ENCODE data around the gene PDE6B.

The PDE6B gene

GRCh38 chr4:656436-657337 is 31.3 kb downstream of the PDE6B start:
- no peaks in the 10 kb centered on the region for H3K79me2 ChIP-seq (ENCODE audit: insufficient read depth, low read length)
- H2AFZ ChIP-seq (ENCODE audit: low read depth, low read length, severe bottlenecking): no peak overlapping the region
- no peaks in the 10 kb centered on the region for H4K20me1 ChIP-seq (ENCODE audit: low read depth, low read length)
- H3K4me3 ChIP-seq (ENCODE audit: insufficient read depth, low read length, poor library complexity, severe bottlenecking): no peak overlapping the region
- H3K27me3 ChIP-seq (ENCODE audit: low read length): no peaks in the 10 kb centered on the region
- H3F3A ChIP-seq (ENCODE audit: insufficient read depth): no peaks in the 10 kb centered on the region
- TF ChIP-seq, protein P1, sequence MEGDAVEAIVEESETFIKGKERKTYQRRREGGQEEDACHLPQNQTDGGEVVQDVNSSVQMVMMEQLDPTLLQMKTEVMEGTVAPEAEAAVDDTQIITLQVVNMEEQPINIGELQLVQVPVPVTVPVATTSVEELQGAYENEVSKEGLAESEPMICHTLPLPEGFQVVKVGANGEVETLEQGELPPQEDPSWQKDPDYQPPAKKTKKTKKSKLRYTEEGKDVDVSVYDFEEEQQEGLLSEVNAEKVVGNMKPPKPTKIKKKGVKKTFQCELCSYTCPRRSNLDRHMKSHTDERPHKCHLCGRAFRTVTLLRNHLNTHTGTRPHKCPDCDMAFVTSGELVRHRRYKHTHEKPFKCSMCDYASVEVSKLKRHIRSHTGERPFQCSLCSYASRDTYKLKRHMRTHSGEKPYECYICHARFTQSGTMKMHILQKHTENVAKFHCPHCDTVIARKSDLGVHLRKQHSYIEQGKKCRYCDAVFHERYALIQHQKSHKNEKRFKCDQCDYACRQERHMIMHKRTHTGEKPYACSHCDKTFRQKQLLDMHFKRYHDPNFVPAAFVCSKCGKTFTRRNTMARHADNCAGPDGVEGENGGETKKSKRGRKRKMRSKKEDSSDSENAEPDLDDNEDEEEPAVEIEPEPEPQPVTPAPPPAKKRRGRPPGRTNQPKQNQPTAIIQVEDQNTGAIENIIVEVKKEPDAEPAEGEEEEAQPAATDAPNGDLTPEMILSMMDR (IDR thresholded peaks at IDR 0.05; ENCODE audit: insufficient read depth, low read length, poor library complexity, severe bottlenecking): no peak
- no peak for TF ChIP-seq EZH2phosphoT487 (conservative IDR thresholded peaks at IDR 0.05; ENCODE audit: low read length)
- H3K9me2 ChIP-seq (replicated peaks; ENCODE audit: insufficient read depth, low read length): no peaks in the 10 kb centered on the region
- no peaks in the 10 kb centered on the region for H3K36me3 ChIP-seq (ENCODE audit: low read length)
- no peak overlapping the region for H3K27ac ChIP-seq (ENCODE audit: low read depth, low read length)
- no peak overlapping the region for H3K9ac ChIP-seq (ENCODE audit: low read length)
- no peaks in the 10 kb centered on the region for H3K9me3 ChIP-seq (ENCODE audit: insufficient read depth, low read length)
- H3K4me2 ChIP-seq (ENCODE audit: low read depth, low read length, poor library complexity, severe bottlenecking): no peak overlapping the region

DNA sequence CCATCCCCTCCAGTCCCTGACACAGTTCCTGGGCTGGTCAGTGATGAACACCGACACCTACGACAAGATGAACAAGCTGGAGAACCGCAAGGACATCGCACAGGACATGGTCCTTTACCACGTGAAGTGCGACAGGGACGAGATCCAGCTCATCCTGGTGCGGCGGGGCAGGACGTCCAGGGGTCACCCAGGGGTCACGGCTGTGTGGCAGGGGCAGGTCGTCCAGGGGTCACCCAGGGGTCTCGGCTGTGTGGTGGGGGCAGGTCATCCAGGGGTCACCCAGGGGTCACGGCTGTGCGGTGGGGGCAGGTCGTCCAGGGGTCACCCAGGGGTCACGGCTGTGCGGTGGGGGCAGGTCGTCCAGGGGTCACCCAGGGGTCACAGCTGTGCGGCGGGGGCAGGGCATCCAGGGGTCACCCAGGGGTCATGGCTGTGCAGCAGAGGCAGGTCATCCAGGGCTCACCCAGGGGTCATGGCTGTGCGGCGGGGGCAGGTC is 32.0 kb downstream of the PDE6B start:
- Histone ChIP-seq H3K4me3 (ENCODE audit: insufficient read depth, low read length, poor library complexity, severe bottlenecking) (no peak overlapping the region), H3K9me3 (ENCODE audit: insufficient read depth, low read length) (no peaks in the 10 kb centered on the region), H4K20me1 (ENCODE audit: low read depth, low read length) (no peaks in the 10 kb centered on the region), H3K36me3 (ENCODE audit: low read length) (no peaks in the 10 kb centered on the region), H3K79me2 (ENCODE audit: insufficient read depth, low read length) (no peaks in the 10 kb centered on the region), H3F3A (ENCODE audit: insufficient read depth) (no peaks in the 10 kb centered on the region), H3K27ac (ENCODE audit: low read depth, low read length) (no peak overlapping the region), H3K4me2 (ENCODE audit: low read depth, low read length, poor library complexity, severe bottlenecking) (no peak overlapping the region), H3K9me2 (replicated peaks; ENCODE audit: insufficient read depth, low read length) (no peaks in the 10 kb centered on the region), H2AFZ (ENCODE audit: low read depth, low read length, severe bottlenecking) (no peak overlapping the region), H3K27me3 (ENCODE audit: low read length) (no peaks in the 10 kb centered on the region), H3K9ac (ENCODE audit: low read length) (no peak overlapping the region)
- TF ChIP-seq, protein P1 (IDR thresholded peaks at IDR 0.05; ENCODE audit: insufficient read depth, low read length, poor library complexity, severe bottlenecking): no peak
- TF ChIP-seq EZH2phosphoT487 (conservative IDR thresholded peaks at IDR 0.05; ENCODE audit: low read length): no peak

DNA sequence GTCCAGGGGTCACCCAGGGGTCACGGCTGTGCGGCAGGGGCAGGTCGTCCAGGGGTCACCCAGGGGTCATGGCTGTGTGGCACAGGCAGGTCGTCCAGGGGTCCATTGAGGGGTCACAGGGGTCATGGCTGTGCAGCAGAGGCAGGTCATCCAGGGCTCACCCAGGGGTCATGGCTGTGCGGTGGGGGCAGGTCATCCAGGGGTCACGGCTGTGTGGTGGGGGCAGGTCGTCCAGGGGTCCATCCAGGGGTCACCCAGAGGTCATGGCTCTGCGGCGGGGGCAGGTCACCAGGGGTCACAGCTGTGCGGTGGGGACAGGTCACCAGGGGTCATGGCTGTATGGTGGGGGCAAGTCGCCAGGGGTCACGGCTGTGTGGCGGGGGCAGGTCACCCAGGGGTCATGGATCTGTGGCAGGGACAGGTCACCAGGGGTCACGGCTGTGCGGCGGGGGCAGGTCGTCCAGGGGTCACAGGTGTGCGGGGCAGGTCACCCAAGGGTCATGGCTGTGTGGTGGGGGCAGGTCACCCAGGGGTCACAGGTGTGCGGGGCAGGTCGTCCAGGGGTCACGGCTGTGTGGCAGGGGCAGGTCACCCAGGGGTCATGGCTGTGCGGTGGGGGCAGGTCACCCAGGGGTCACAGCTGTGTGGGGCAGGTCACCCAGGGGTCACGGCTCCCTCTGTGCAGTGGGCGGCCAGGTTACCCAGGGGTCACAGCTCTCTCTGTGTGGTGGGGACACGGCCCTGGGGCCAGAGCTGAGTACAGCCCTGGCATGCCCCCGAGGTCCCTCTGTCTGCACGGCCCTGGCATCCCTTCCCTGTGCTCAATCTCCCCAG is 32.7 kb downstream of the PDE6B start:
- Histone ChIP-seq H3K36me3 (ENCODE audit: low read length) (no peaks in the 10 kb centered on the region), H3K27me3 (ENCODE audit: low read length) (no peaks in the 10 kb centered on the region), H3K4me2 (ENCODE audit: low read depth, low read length, poor library complexity, severe bottlenecking) (no peak overlapping the region), H3F3A (ENCODE audit: insufficient read depth) (no peaks in the 10 kb centered on the region), H3K9me2 (replicated peaks; ENCODE audit: insufficient read depth, low read length) (no peaks in the 10 kb centered on the region), H3K9me3 (ENCODE audit: insufficient read depth, low read length) (no peaks in the 10 kb centered on the region), H2AFZ (ENCODE audit: low read depth, low read length, severe bottlenecking) (no peak overlapping the region), H3K9ac (ENCODE audit: low read length) (no peak overlapping the region), H3K79me2 (ENCODE audit: insufficient read depth, low read length) (no peaks in the 10 kb centered on the region), H4K20me1 (ENCODE audit: low read depth, low read length) (no peaks in the 10 kb centered on the region), H3K27ac (ENCODE audit: low read depth, low read length) (no peak overlapping the region), H3K4me3 (ENCODE audit: insufficient read depth, low read length, poor library complexity, severe bottlenecking) (no peak overlapping the region)
- TF ChIP-seq EZH2phosphoT487 (conservative IDR thresholded peaks at IDR 0.05; ENCODE audit: low read length): no peak
- TF ChIP-seq, protein P1 (IDR thresholded peaks at IDR 0.05; ENCODE audit: insufficient read depth, low read length, poor library complexity, severe bottlenecking): no peak
